Neural cell (in vitro differentiated cells): ENCODE results near the gene OR52E2.

Experiments
- CTCF ChIP-seq: fragments of 450-650 bp; IDR thresholded peaks from 2 replicates; pipeline ENCODE4 v1.5.1; 2014; ENCODE audit warnings: antibody characterized with exemption, mild to moderate bottlenecking, moderate library complexity; ENCODE audit not compliant: poor library complexity, severe bottlenecking
- EP300 ChIP-seq: fragments of 450-650 bp; conservative IDR thresholded peaks from 2 replicates; pipeline ENCODE4 v1.6.1; 2014; ENCODE audit warnings: antibody characterized with exemption, mild to moderate bottlenecking, moderate library complexity; ENCODE audit not compliant: poor library complexity, severe bottlenecking
- EZH2 ChIP-seq: fragments of 200-600, 300-800 bp; shearing (Covaris generic), sonication (generic); IDR thresholded peaks from 2 replicates; pipeline ENCODE4 v1.6.1; 2014; ENCODE audit warnings: antibody characterized with exemption, low read length, borderline replicate concordance, mild to moderate bottlenecking; ENCODE audit not compliant: insufficient read depth, poor library complexity, severe bottlenecking
- MXI1 ChIP-seq: fragments of 450-650 bp; conservative IDR thresholded peaks from 2 replicates; pipeline ENCODE4 v1.6.1; 2014; ENCODE audit warnings: antibody characterized with exemption, mild to moderate bottlenecking; ENCODE audit not compliant: poor library complexity, severe bottlenecking
- POLR2AphosphoS5 ChIP-seq: IDR thresholded peaks from 2 replicates; pipeline ENCODE4 v1.6.1; 2012
- RAD21 ChIP-seq: fragments of 450-650 bp; conservative IDR thresholded peaks from 2 replicates; pipeline ENCODE4 v1.6.1; 2014; ENCODE audit warnings: antibody characterized with exemption, mild to moderate bottlenecking, moderate library complexity
- REST ChIP-seq: IDR thresholded peaks from 2 replicates; pipeline ENCODE4 v1.6.1; 2012; ENCODE audit warnings: borderline replicate concordance

GRCh38 chr11:5046226-5046625, 13.2 kb downstream of the OR52E2 start, which contains the start of gene OR52J3:
- TF ChIP-seq MXI1 (no peak), RAD21 (no peak), POLR2AphosphoS5 (no peak), CTCF (no peak), REST (no peak), EZH2 (no peak), EP300 (no peak)
